Skin epidermis (tissue), 12 donors: Measurements from ENCODE around the gene SLC43A1.
"Not testable (repeated sequence)": the region's sequence is repeated elsewhere in the genome, so short reads cannot be mapped to it uniquely, and the experiment has no call there.

Source experiments
- H3K27ac ChIP-seq, 21 experiments: fragments of 200-600 bp; sonication (generic) in 11 of 21; one replicate each; pipeline ENCODE4 v1.5.0; 2020; ENCODE audit warnings: mild to moderate bottlenecking in 3 of 21, inconsistent platforms in 2 of 21, moderate library complexity in 2 of 21
- H3K4me3 ChIP-seq, 7 experiments: fragments of 200-600 bp; sonication (generic) in 2 of 7; one replicate each; pipeline ENCODE4 v1.5.0; 2020; ENCODE audit warnings: inconsistent platforms in 2 of 7, mild to moderate bottlenecking in 2 of 7, moderate library complexity in 1 of 7

Gene SLC43A1

GRCh38 chr11:57446055-57446454 lies 69.4 kb downstream of the SLC43A1 start:
- H3K27ac ChIP-seq = no peak overlapping the region
- no peak overlapping the region for H3K4me3 ChIP-seq

GRCh38 chr11:57445122-57445394 lies 70.4 kb downstream of the SLC43A1 start:
- H3K4me3 ChIP-seq, H3K27ac ChIP-seq: not testable (repeated sequence)

GRCh38 chr11:57444362-57445121 lies 71.0 kb downstream of the SLC43A1 start:
- H3K27ac ChIP-seq = no peak overlapping the region
- H3K4me3 ChIP-seq = no peak overlapping the region

- Histone ChIP-seq H3K27ac (no peak overlapping the region), H3K4me3 (no peak overlapping the region)
Measured at GRCh38 chr11:57440744-57441414, 74.6 kb downstream of the SLC43A1 start.

- H3K27ac ChIP-seq = no peak overlapping the region
Measured at GRCh38 chr11:57439786-57440185, 75.7 kb downstream of the SLC43A1 start.

GRCh38 chr11:57438345-57439285 lies 76.9 kb downstream of the SLC43A1 start:
- Histone ChIP-seq H3K27ac (no peak overlapping the region), H3K4me3 (no peak overlapping the region)

More at GRCh38 chr11:57439786-57440185, 75.7 kb downstream of the SLC43A1 start:
- H3K4me3 ChIP-seq = no peak overlapping the region

- Histone ChIP-seq H3K4me3 (no peak overlapping the region), H3K27ac (peak overlapping the region in 1 of 21 experiments; percentile 34)
Measured at GRCh38 chr11:57436031-57436430, 79.5 kb downstream of the SLC43A1 start.

- Histone ChIP-seq H3K27ac (peak overlapping the region in 9 of 21 experiments; percentile 7 to 81 (median 33)), H3K4me3 (no peak overlapping the region)
Measured at GRCh38 chr11:57434640-57435546, 80.6 kb downstream of the SLC43A1 start.
